Fibroblast of skin of scalp (primary cell): ENCODE measurements around the gene PNPLA7.
"Not testable (repeated sequence)": the region's sequence is repeated elsewhere in the genome, so short reads cannot be mapped to it uniquely, and the experiment has no call there.

Source experiments
- DNase-seq: peaks from one replicate; pipeline ENCODE4 v3.0.0-alpha.2; 2013

PNPLA7 gene

GRCh38 chr9:137513136-137513535 is 37.1 kb downstream of the PNPLA7 start:
- not testable (repeated sequence) for DNase-seq

- DNase-seq, result no peak
Measured at GRCh38 chr9:137511758-137512463, 38.3 kb downstream of the PNPLA7 start.

GRCh38 chr9:137511126-137511525 is 39.1 kb downstream of the PNPLA7 start:
- DNase-seq, result not testable (repeated sequence)

- no peak for DNase-seq
Measured at GRCh38 chr9:137509198-137509597, 41.0 kb downstream of the PNPLA7 start.

- peak; percentile 82 for DNase-seq
Measured at GRCh38 chr9:137506702-137507171, 43.5 kb downstream of the PNPLA7 start.

- no peak for DNase-seq
Measured at GRCh38 chr9:137506274-137506673, 43.9 kb downstream of the PNPLA7 start.

GRCh38 chr9:137505421-137506140 is 44.6 kb downstream of the PNPLA7 start:
- DNase-seq, result no peak

- DNase-seq, result no peak
Measured at GRCh38 chr9:137504432-137504777, 45.8 kb downstream of the PNPLA7 start.

- no peak for DNase-seq
Measured at GRCh38 chr9:137502008-137502911, 47.9 kb downstream of the PNPLA7 start.

GRCh38 chr9:137501457-137501856 is 48.7 kb downstream of the PNPLA7 start:
- no peak for DNase-seq

- DNase-seq, result no peak
Measured at GRCh38 chr9:137500666-137501397, 49.4 kb downstream of the PNPLA7 start.

GRCh38 chr9:137499858-137500661 is 50.1 kb downstream of the PNPLA7 start:
- DNase-seq, result no peak

- no peak for DNase-seq
Measured at GRCh38 chr9:137499416-137499815, 50.8 kb downstream of the PNPLA7 start.

- no peak for DNase-seq
Measured at GRCh38 chr9:137498720-137499150, 51.5 kb downstream of the PNPLA7 start.

GRCh38 chr9:137497921-137498719 is 52.1 kb downstream of the PNPLA7 start:
- DNase-seq, result no peak

- no peak for DNase-seq
Measured at GRCh38 chr9:137496601-137497375, 53.4 kb downstream of the PNPLA7 start.

- no peak for DNase-seq
Measured at GRCh38 chr9:137494550-137495351, 55.5 kb downstream of the PNPLA7 start.

GRCh38 chr9:137494104-137494544 is 56.1 kb downstream of the PNPLA7 start:
- no peak for DNase-seq
